Activated naive CD8-positive, alpha-beta T cell (primary cell): Measurements from ENCODE around the gene NUAK1.

Source experiments
- H3K27ac Mint-ChIP-seq: one replicate; pipeline ENCODE4 v1.8.0; 2021; ENCODE audit warnings: mixed read lengths
- H3K27me3 Mint-ChIP-seq: one replicate; pipeline ENCODE4 v1.8.0; 2021; ENCODE audit warnings: mixed read lengths
- H3K36me3 Mint-ChIP-seq: one replicate; pipeline ENCODE4 v1.8.0; 2021; ENCODE audit warnings: mixed read lengths
- H3K4me1 Mint-ChIP-seq: one replicate; pipeline ENCODE4 v1.8.0; 2021; ENCODE audit warnings: low read depth, mixed read lengths
- H3K4me3 Mint-ChIP-seq: one replicate; pipeline ENCODE4 v1.8.0; 2021; ENCODE audit warnings: mild to moderate bottlenecking, mixed read lengths
- H3K9me3 Mint-ChIP-seq: one replicate; pipeline ENCODE4 v1.8.0; 2021; ENCODE audit warnings: low read depth, mixed read lengths

The NUAK1 gene

DNA sequence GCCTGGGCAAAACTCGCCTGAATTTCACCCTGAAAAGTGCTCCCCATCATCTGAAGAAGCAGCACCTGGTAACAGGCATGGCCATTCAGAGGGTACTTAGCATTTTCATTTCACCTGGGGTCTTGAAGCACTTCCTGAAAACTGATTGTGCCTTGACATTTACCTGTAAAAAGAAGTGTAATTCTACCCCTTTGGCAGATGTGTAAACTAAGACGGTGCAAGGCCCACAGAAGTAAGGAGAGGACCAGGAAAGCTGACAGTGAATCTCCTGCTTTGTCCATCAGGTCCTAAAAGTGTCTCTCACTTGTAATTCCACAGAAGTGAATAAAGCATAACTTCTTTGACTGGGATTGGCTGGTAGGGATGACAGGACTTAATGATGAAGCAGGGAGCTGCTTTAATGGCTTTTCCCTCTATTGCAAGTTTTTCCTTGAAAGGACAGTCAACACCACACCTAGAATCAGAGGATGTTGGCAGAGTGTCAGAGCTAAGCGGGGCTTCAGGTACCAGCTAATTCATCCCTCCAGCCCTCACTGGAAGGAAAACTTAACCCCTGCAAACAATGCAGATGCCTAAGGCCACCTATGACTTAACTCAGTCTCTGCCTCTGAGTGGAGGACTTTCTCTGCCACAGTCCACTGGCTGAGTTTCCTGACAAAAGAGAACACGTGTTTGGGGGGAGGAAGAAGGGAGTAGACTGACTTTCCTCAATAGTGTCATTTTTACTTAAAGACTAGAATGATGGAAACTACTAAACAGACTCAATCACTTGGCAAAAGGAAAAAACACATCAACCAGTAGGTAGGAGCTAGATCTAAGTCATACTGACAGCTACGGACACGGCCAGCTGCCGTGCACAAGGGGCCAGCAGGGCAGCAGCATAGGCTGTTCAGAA is 74.7 kb downstream of the NUAK1 start:
- H3K4me1 Mint-ChIP-seq = no peaks in the 10 kb centered on the region
- H3K36me3 Mint-ChIP-seq = no peaks in the 10 kb centered on the region
- no peak overlapping the region for H3K4me3 Mint-ChIP-seq
- no peak overlapping the region for H3K27ac Mint-ChIP-seq
- peaks cover 4% of the 10 kb centered on the region for H3K9me3 Mint-ChIP-seq
- peaks cover 4% of the 10 kb centered on the region for H3K27me3 Mint-ChIP-seq

- Mint-ChIP-seq H3K27ac (no peak overlapping the region), H3K36me3 (no peaks in the 10 kb centered on the region), H3K4me1 (no peaks in the 10 kb centered on the region), H3K27me3 (peaks cover 4% of the 10 kb centered on the region), H3K4me3 (no peak overlapping the region), H3K9me3 (peaks cover 4% of the 10 kb centered on the region)
These were observed 76.1 kb downstream of the NUAK1 start for GRCh38 chr12:106062693-106063092.

- peaks cover 3% of the 10 kb centered on the region for H3K27me3 Mint-ChIP-seq
- H3K4me3 Mint-ChIP-seq = no peak overlapping the region
- no peaks in the 10 kb centered on the region for H3K36me3 Mint-ChIP-seq
- no peaks in the 10 kb centered on the region for H3K4me1 Mint-ChIP-seq
- peaks cover 19% of the 10 kb centered on the region for H3K9me3 Mint-ChIP-seq
- H3K27ac Mint-ChIP-seq = no peak overlapping the region
These were observed 80.2 kb downstream of the NUAK1 start for GRCh38 chr12:106058256-106059182.

- Mint-ChIP-seq H3K27me3 (peaks cover 4% of the 10 kb centered on the region), H3K4me3 (no peak overlapping the region), H3K36me3 (no peaks in the 10 kb centered on the region), H3K9me3 (peaks cover 19% of the 10 kb centered on the region), H3K27ac (no peak overlapping the region), H3K4me1 (no peaks in the 10 kb centered on the region)
These were observed 84.7 kb downstream of the NUAK1 start for GRCh38 chr12:106054049-106054448.

GRCh38 chr12:106051853-106052531 is 86.8 kb downstream of the NUAK1 start:
- Mint-ChIP-seq H3K36me3 (no peaks in the 10 kb centered on the region), H3K4me1 (no peaks in the 10 kb centered on the region), H3K27me3 (peaks cover 7% of the 10 kb centered on the region), H3K27ac (no peak overlapping the region), H3K9me3 (peaks cover 19% of the 10 kb centered on the region), H3K4me3 (no peak overlapping the region)

DNA sequence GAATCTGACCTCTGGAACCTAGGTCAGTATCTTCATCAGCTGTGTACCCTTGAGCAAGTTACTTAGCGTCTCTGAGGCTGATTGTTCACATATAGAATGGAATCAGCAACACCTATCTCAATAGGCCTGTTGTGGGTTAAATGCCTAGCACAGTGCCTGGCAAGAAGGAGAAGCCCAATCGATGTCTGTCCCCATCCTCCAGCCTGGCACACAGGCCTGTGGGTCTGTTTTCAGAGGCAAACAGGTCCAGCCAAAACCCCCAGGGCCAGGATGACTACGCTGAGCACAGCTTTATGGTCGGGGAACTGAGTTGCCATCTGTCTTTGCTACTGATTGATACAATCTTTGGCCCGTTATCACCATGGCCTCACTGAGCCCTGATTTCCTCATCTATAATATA is 89.2 kb downstream of the NUAK1 start:
- no peak overlapping the region for H3K27ac Mint-ChIP-seq
- peaks cover 6% of the 10 kb centered on the region for H3K9me3 Mint-ChIP-seq
- no peaks in the 10 kb centered on the region for H3K36me3 Mint-ChIP-seq
- H3K27me3 Mint-ChIP-seq = peaks cover 7% of the 10 kb centered on the region
- no peaks in the 10 kb centered on the region for H3K4me1 Mint-ChIP-seq
- no peak overlapping the region for H3K4me3 Mint-ChIP-seq

- Mint-ChIP-seq H3K36me3 (no peaks in the 10 kb centered on the region), H3K27me3 (peaks cover 7% of the 10 kb centered on the region), H3K9me3 (peaks cover 1% of the 10 kb centered on the region), H3K27ac (no peak overlapping the region), H3K4me3 (no peak overlapping the region), H3K4me1 (no peaks in the 10 kb centered on the region)
These were observed 89.6 kb downstream of the NUAK1 start for GRCh38 chr12:106049105-106049504.

GRCh38 chr12:106048676-106049075 is 90.1 kb downstream of the NUAK1 start:
- H3K4me1 Mint-ChIP-seq = no peaks in the 10 kb centered on the region
- peaks cover 7% of the 10 kb centered on the region for H3K27me3 Mint-ChIP-seq
- no peak overlapping the region for H3K4me3 Mint-ChIP-seq
- no peaks in the 10 kb centered on the region for H3K9me3 Mint-ChIP-seq
- H3K27ac Mint-ChIP-seq = no peak overlapping the region
- H3K36me3 Mint-ChIP-seq = no peaks in the 10 kb centered on the region

GRCh38 chr12:106048016-106048415 is 90.7 kb downstream of the NUAK1 start:
- H3K36me3 Mint-ChIP-seq = no peaks in the 10 kb centered on the region
- H3K4me1 Mint-ChIP-seq = no peaks in the 10 kb centered on the region
- H3K9me3 Mint-ChIP-seq = no peaks in the 10 kb centered on the region
- no peak overlapping the region for H3K27ac Mint-ChIP-seq
- peaks cover 5% of the 10 kb centered on the region for H3K27me3 Mint-ChIP-seq
- no peak overlapping the region for H3K4me3 Mint-ChIP-seq

DNA sequence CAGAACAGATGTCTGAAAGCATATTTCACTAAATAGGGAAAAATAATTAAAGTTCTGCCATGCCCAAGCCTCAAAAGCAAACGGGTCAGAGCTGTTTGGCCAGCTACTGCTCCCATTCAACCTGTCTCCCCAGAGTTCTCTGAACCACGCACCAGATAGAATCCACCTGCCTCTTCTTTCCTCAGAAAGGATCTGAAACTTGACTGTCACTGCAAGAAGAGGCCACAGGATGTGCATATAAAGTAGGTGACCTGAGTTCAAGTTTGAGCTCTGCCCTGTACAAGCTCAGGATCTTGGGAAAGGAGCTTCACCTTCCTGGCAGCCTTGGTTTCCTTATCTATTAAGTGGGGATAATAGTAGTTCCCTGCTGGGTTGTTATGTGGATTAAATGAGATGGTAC is 91.8 kb downstream of the NUAK1 start:
- Mint-ChIP-seq H3K27me3 (peaks cover 10% of the 10 kb centered on the region), H3K36me3 (no peaks in the 10 kb centered on the region), H3K27ac (no peak overlapping the region), H3K4me1 (no peaks in the 10 kb centered on the region), H3K9me3 (no peaks in the 10 kb centered on the region), H3K4me3 (no peak overlapping the region)

DNA sequence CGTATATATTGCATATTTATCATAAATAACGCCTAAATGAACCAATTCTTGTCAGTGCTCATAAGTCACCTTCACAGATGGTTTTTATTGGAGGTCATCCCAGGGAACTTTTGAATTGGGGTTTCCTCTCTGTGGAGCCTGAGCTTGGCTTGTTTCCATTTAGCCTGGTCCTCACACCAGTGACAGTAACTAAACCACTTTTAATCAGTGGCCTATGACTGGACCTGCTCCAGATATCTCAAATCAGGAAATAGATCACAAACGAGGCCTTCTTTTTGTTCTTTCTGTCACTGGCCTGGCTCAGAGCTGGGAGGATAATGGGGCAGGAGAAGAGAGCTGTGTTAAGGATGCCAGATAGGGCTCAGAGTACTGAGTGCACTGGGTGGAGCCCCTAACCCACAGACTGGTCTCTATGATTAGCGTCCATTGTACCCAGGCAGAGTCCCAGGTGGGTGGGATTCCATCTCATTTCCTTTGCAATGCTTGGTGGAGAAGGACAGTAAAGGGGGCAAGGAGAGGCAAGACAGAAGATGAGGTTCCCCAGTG is 92.4 kb downstream of the NUAK1 start:
- peaks cover 10% of the 10 kb centered on the region for H3K27me3 Mint-ChIP-seq
- no peaks in the 10 kb centered on the region for H3K4me1 Mint-ChIP-seq
- no peaks in the 10 kb centered on the region for H3K9me3 Mint-ChIP-seq
- H3K36me3 Mint-ChIP-seq = no peaks in the 10 kb centered on the region
- H3K4me3 Mint-ChIP-seq = no peak overlapping the region
- H3K27ac Mint-ChIP-seq = no peak overlapping the region

DNA sequence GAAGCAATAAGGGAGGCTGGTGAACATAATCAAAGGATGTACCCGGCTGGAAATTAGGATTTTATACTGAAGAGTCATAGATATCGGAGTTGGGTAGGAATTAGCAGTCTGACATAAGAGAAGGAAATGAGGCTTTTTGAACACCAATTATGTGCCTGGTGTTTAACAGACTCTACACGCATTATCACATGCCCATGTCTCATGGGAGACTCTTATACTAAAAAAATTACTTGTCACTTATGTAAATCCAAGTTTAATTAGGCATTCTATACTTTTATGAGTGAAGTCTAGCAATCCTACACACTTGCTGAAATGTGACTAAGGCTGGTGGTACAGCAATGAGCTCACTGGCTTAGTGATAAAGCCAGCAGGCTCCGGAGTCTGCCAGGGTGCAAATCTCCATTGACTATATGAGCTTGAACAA is 93.5 kb downstream of the NUAK1 start:
- no peak overlapping the region for H3K27ac Mint-ChIP-seq
- H3K27me3 Mint-ChIP-seq = peaks cover 13% of the 10 kb centered on the region
- no peaks in the 10 kb centered on the region for H3K9me3 Mint-ChIP-seq
- H3K36me3 Mint-ChIP-seq = no peaks in the 10 kb centered on the region
- no peak overlapping the region for H3K4me3 Mint-ChIP-seq
- no peaks in the 10 kb centered on the region for H3K4me1 Mint-ChIP-seq

GRCh38 chr12:106044773-106045172 is 94.0 kb downstream of the NUAK1 start:
- H3K27me3 Mint-ChIP-seq = peaks cover 13% of the 10 kb centered on the region
- H3K36me3 Mint-ChIP-seq = no peaks in the 10 kb centered on the region
- H3K27ac Mint-ChIP-seq = no peak overlapping the region
- H3K9me3 Mint-ChIP-seq = no peaks in the 10 kb centered on the region
- no peaks in the 10 kb centered on the region for H3K4me1 Mint-ChIP-seq
- no peak overlapping the region for H3K4me3 Mint-ChIP-seq

- H3K36me3 Mint-ChIP-seq = no peaks in the 10 kb centered on the region
- H3K4me3 Mint-ChIP-seq = no peak overlapping the region
- no peaks in the 10 kb centered on the region for H3K9me3 Mint-ChIP-seq
These were observed 96.7 kb downstream of the NUAK1 start for GRCh38 chr12:106042037-106042436.

More at GRCh38 chr12:106042037-106042436, 96.7 kb downstream of the NUAK1 start:
- Mint-ChIP-seq H3K27ac (no peak overlapping the region), H3K4me1 (no peaks in the 10 kb centered on the region), H3K27me3 (peaks cover 12% of the 10 kb centered on the region)
